H1 (cell line): Measurements from ENCODE around the gene PSMB5. TPM values are rescaled to one million over a fixed set of nuclear protein-coding genes. Genes with fewer than 3 reads are reported as not detected.
A peak's percentile ranks its signal among the peaks of the same experiment; 100 is the strongest.

Source experiments
- CTCF ChIA-PET: fragments of 300-600 bp; sonication (Branson Sonifier 250); formaldehyde crosslinking; loops from one replicate; lab custom pipeline; 2021; ENCODE audit not compliant: partially characterized antibody; lab: Charles Lee
- POLR2A ChIA-PET: fragments of 300-600 bp; sonication (Branson Sonifier 250); formaldehyde crosslinking; loops from one replicate; lab custom pipeline; 2021; ENCODE audit warnings: inconsistent platforms; ENCODE audit not compliant: partially characterized antibody; lab: Charles Lee
- DNase-seq, 2 experiments: peaks; one replicate each; pipeline versions ENCODE4 v3.0.0 to v3.0.0-alpha.2; 2010 to 2022; ENCODE audit warnings: low spot score in 2 of 2, low read depth in 1 of 2, mixed read lengths in 1 of 2
- FAIRE-seq: peaks from 2 replicates; lab custom pipeline; 2011; peaks lifted over from hg19 to GRCh38; lab: Jason Lieb, UNC
- H2AFZ ChIP-seq: 2 replicates; pipeline ENCODE4 v1.8.1; 2012; ENCODE audit warnings: low read length, inconsistent platforms
- H2AK5ac ChIP-seq: 2 replicates; pipeline ENCODE4 v1.6.1; 2013; ENCODE audit warnings: low read depth, low read length
- H2BK120ac ChIP-seq: replicated peaks from 2 replicates; pipeline ENCODE3; 2013; ENCODE audit warnings: low read depth, low read length, inconsistent platforms
- H2BK12ac ChIP-seq: 2 replicates; pipeline ENCODE4 v1.6.1; 2013; ENCODE audit warnings: low read depth, low read length
- H2BK15ac ChIP-seq: 2 replicates; pipeline ENCODE4 v1.6.1; 2013; ENCODE audit warnings: low read length
- H2BK20ac ChIP-seq: 2 replicates; pipeline ENCODE4 v1.6.1; 2013; ENCODE audit warnings: low read length
- H2BK5ac ChIP-seq: 2 replicates; pipeline ENCODE4 v1.6.1; 2013; ENCODE audit warnings: low read depth, low read length
- H3K14ac ChIP-seq: 2 replicates; pipeline ENCODE4 v1.6.1; 2013; ENCODE audit warnings: inconsistent platforms; ENCODE audit not compliant: insufficient read length
- H3K18ac ChIP-seq: 2 replicates; pipeline ENCODE4 v1.6.1; 2013; ENCODE audit warnings: low read length; ENCODE audit errors: extremely low read depth
- H3K23ac ChIP-seq: 2 replicates; pipeline ENCODE4 v1.6.1; 2013; ENCODE audit warnings: inconsistent platforms; ENCODE audit not compliant: insufficient read length
- H3K23me2 ChIP-seq: 2 replicates; pipeline ENCODE4 v1.6.1; 2013; ENCODE audit warnings: low read depth, low read length
- H3K27ac ChIP-seq: 2 replicates; pipeline ENCODE4 v1.6.1; 2011; ENCODE audit warnings: low read depth, low read length, inconsistent platforms
- H3K27me3 ChIP-seq, 4 experiments: replicated peaks in 1 of 4; 1 replicate in 1 of 4; 2 replicates in 3 of 4; pipeline versions ENCODE4 v1.6.1 to v1.8.1; 2011 to 2013; ENCODE audit warnings: low read length in 3 of 4, mild to moderate bottlenecking in 3 of 4, inconsistent platforms in 2 of 4, mixed read lengths in 2 of 4, moderate library complexity in 1 of 4; ENCODE audit not compliant: control insufficient read depth in 3 of 4, insufficient read depth in 3 of 4; ENCODE audit errors: extremely low read depth in 1 of 4
- H3K36me3 ChIP-seq, 4 experiments: 2 replicates each; pipeline versions ENCODE4 v1.6.1 to v1.8.1; 2011 to 2013; ENCODE audit warnings: mild to moderate bottlenecking in 4 of 4, low read length in 3 of 4, moderate library complexity in 2 of 4, control low read depth in 1 of 4, inconsistent platforms in 1 of 4; ENCODE audit not compliant: insufficient read depth in 4 of 4, control insufficient read depth in 2 of 4
- H3K4ac ChIP-seq: replicated peaks from 2 replicates; pipeline ENCODE3; 2013; ENCODE audit warnings: low read length, low read depth, mixed read lengths, inconsistent platforms; ENCODE audit not compliant: insufficient read length
- H3K4me1 ChIP-seq, 4 experiments: replicated peaks in 1 of 4; 1 replicate in 1 of 4; 2 replicates in 3 of 4; pipeline versions ENCODE4 v1.6.1 to v1.8.1; 2011 to 2013; ENCODE audit warnings: low read length in 3 of 4, inconsistent platforms in 2 of 4, mixed read lengths in 1 of 4; ENCODE audit not compliant: insufficient read depth in 4 of 4, control insufficient read depth in 3 of 4
- H3K4me2 ChIP-seq, 2 experiments: 2 replicates each; pipeline versions ENCODE4 v1.6.1 to v1.8.1; 2011 to 2013; ENCODE audit warnings: low read depth in 2 of 2, low read length in 2 of 2, control low read depth in 1 of 2, inconsistent platforms in 1 of 2, mild to moderate bottlenecking in 1 of 2; ENCODE audit not compliant: insufficient read depth in 1 of 2
- H3K4me3 ChIP-seq, 4 experiments: fragments of 200-600, 300-600 bp in 1 of 4; sonication (generic), shearing (Covaris generic), sonication (Bioruptor Twin) in 1 of 4; 2 replicates each; pipeline versions ENCODE4 v1.5.1 to v1.8.1; 2011 to 2016; ENCODE audit warnings: low read length in 4 of 4, low read depth in 3 of 4, control low read depth in 2 of 4, inconsistent platforms in 2 of 4, mild to moderate bottlenecking in 2 of 4, mixed read lengths in 1 of 4, moderate library complexity in 1 of 4; ENCODE audit not compliant: insufficient read depth in 2 of 4; ENCODE audit errors: extremely low read depth in 1 of 4
- H3K56ac ChIP-seq: replicated peaks from 2 replicates; pipeline ENCODE3; 2013; ENCODE audit warnings: low read depth, mild to moderate bottlenecking, mixed read lengths, low read length, inconsistent platforms; ENCODE audit not compliant: insufficient read length
- H3K79me1 ChIP-seq: 2 replicates; pipeline ENCODE4 v1.6.1; 2013; ENCODE audit warnings: low read depth, low read length, control low read depth
- H3K79me2 ChIP-seq, 2 experiments: 2 replicates each; pipeline versions ENCODE4 v1.6.1 to v1.8.1; 2012 to 2013; ENCODE audit warnings: low read length in 2 of 2, mild to moderate bottlenecking in 2 of 2, inconsistent platforms in 1 of 2; ENCODE audit not compliant: insufficient read depth in 2 of 2, control insufficient read depth in 1 of 2
- H3K9ac ChIP-seq, 4 experiments: replicated peaks in 1 of 4; 1 replicate in 1 of 4; 2 replicates in 3 of 4; pipeline versions ENCODE4 v1.6.1 to v1.8.1; 2011 to 2013; ENCODE audit warnings: low read depth in 3 of 4, low read length in 3 of 4, control low read depth in 2 of 4, mild to moderate bottlenecking in 2 of 4, moderate library complexity in 2 of 4, inconsistent platforms in 1 of 4; ENCODE audit errors: extremely low read depth in 1 of 4
- H3K9me3 ChIP-seq, 2 experiments: 2 replicates each; pipeline versions ENCODE4 v1.6.1 to v1.8.1; 2012 to 2013; ENCODE audit warnings: mild to moderate bottlenecking in 2 of 2, moderate library complexity in 2 of 2, control low read depth in 1 of 2, inconsistent platforms in 1 of 2, low read depth in 1 of 2, low read length in 1 of 2, mixed read lengths in 1 of 2; ENCODE audit not compliant: insufficient read depth in 2 of 2
- H4K20me1 ChIP-seq, 2 experiments: replicated peaks in 1 of 2; 2 replicates each; pipeline versions ENCODE3 to v1.8.1; 2011 to 2013; ENCODE audit warnings: inconsistent platforms in 2 of 2, low read length in 2 of 2, mild to moderate bottlenecking in 1 of 2; ENCODE audit not compliant: insufficient read depth in 2 of 2, control insufficient read depth in 1 of 2
- H4K5ac ChIP-seq: 2 replicates; pipeline ENCODE4 v1.6.1; 2013; ENCODE audit warnings: low read length, low read depth, mixed read lengths, inconsistent platforms; ENCODE audit not compliant: insufficient read length
- H4K8ac ChIP-seq: 2 replicates; pipeline ENCODE4 v1.8.0; 2013; ENCODE audit warnings: mild to moderate bottlenecking, moderate library complexity, low read length, inconsistent platforms; ENCODE audit not compliant: insufficient read depth; ENCODE audit errors: extremely low read depth
- H4K91ac ChIP-seq: replicated peaks from 2 replicates; pipeline ENCODE3; 2013; ENCODE audit warnings: low read length, mixed read lengths, inconsistent platforms; ENCODE audit not compliant: insufficient read length
- ASH2L ChIP-seq: fragments of 200-600, 300-600 bp; sonication (generic); IDR thresholded peaks from one replicate; pipeline ENCODE4 v1.7.1; 2017; ENCODE audit warnings: low read length
- KDM4A ChIP-seq: IDR thresholded peaks from one replicate; pipeline ENCODE4 v1.7.1; 2012; ENCODE audit warnings: low read depth, mild to moderate bottlenecking, moderate library complexity, low read length, inconsistent platforms; ENCODE audit not compliant: severe bottlenecking
- SIN3A ChIP-seq, 2 experiments: IDR thresholded peaks in 1 of 2; conservative IDR thresholded peaks in 1 of 2; 2 replicates each; pipeline ENCODE4 v1.6.1; 2011 to 2012; ENCODE audit warnings: low read length in 2 of 2, improper control_type of control experiment in 1 of 2, low read depth in 1 of 2, mild to moderate bottlenecking in 1 of 2
- SIX5 ChIP-seq: IDR thresholded peaks from 2 replicates; pipeline ENCODE4 v1.6.1; 2011; ENCODE audit warnings: mild to moderate bottlenecking, low read depth, low read length
- SP4 ChIP-seq: IDR thresholded peaks from 2 replicates; pipeline ENCODE4 v1.6.1; 2012; ENCODE audit warnings: low read length, inconsistent platforms
- TAF7 ChIP-seq: optimal IDR thresholded peaks from 2 replicates; pipeline ENCODE3; 2011; ENCODE audit warnings: low read depth, mild to moderate bottlenecking, inconsistent platforms, low read length, moderate library complexity, borderline replicate concordance
- WGBS, 2 experiments: shearing (Covaris generic) in 1 of 2; methylation state at CpG; one replicate each; pipeline versions ENCODE4 v1.1.6 to v1.1.7; 2013 to 2015; ENCODE audit warnings: low lambda C conversion rate in 2 of 2, mixed read lengths in 2 of 2, inconsistent platforms in 1 of 2, low coverage in 1 of 2, missing lambda C conversion rate in 1 of 2; ENCODE audit not compliant: insufficient replicate concordance in 2 of 2, insufficient coverage in 1 of 2, insufficient read length in 1 of 2; ENCODE audit errors: extremely low coverage in 1 of 2, missing lambda C conversion rate in 1 of 2; 5-methylcytosine and 5-hydroxymethylcytosine counted together
- long read RNA-seq, 2 experiments: library from RNA in 1 of 2; library from capped mRNA in 1 of 2; stranded (forward); transcript quantifications; one replicate each; pipeline ENCODE4 v2.0.0, GENCODE V29; 2021; ENCODE audit warnings: inconsistent platforms in 1 of 2
- polyA minus RNA-seq, 3 experiments: library from RNA; depleted of rRNA, polyadenylated mRNA; stranded (reverse); fragments of >200 nt; gene quantifications; 1 replicate in 2 of 3; 2 replicates in 1 of 3; pipeline ENCODE4 v1.2.3, GENCODE V29; 2011
- polyA plus RNA-seq, 7 experiments: library from polyadenylated mRNA; depleted of rRNA in 3 of 7; stranded (reverse) in 5 of 7; unstranded in 2 of 7; fragments of >200 nt in 5 of 7; fragments of 200-250 nt in 2 of 7; gene quantifications; 1 replicate in 5 of 7; 2 replicates in 1 of 7; 4 replicates in 1 of 7; pipeline versions ENCODE4 v1.2.1 to v1.2.3, GENCODE V29; 2011 to 2013; ENCODE audit warnings: missing spikeins in 2 of 7, mixed read lengths in 2 of 7
- total RNA-seq: library from RNA; stranded (reverse); fragmentation: NEBNext Ultra II Directional; extraction: Animal tissue kit (Norgen Biotek cat#: 25700); gene quantifications from 2 replicates; pipeline ENCODE4 v1.2.1, GENCODE V29; 2021

Gene PSMB5
- total RNA-seq: 246 and 254 TPM in 2 replicates
- polyA plus RNA-seq (2011; rRNA removed): 402 and 510 TPM in 2 replicates
- 415 TPM for polyA plus RNA-seq (2011; cell fraction: cytosol; rRNA removed)
- 246 TPM for polyA plus RNA-seq (2011; cell fraction: nucleus; rRNA removed)
- 252 to 356 TPM (median 319 TPM) in 4 replicates for polyA plus RNA-seq (2012, experiment 1 of 2)
- 310 TPM for polyA plus RNA-seq (2012, experiment 2 of 2)
- 131 TPM for polyA plus RNA-seq (2013, experiment 1 of 2)
- polyA plus RNA-seq (2013, experiment 2 of 2): 133 TPM
- 379 and 426 TPM in 2 replicates for polyA minus RNA-seq (2011; rRNA and poly(A)+ RNA removed)
- polyA minus RNA-seq (2011; cell fraction: cytosol; rRNA and poly(A)+ RNA removed): 145 TPM
- polyA minus RNA-seq (2011; cell fraction: nucleus; rRNA and poly(A)+ RNA removed): 117 TPM
- long read RNA-seq, experiment 1, transcript PSMB5-205 (4 exons, 1,117 nt): minor isoform, 8 of 365 reads
- long read RNA-seq, experiment 1, transcript PSMB5-202 (3 exons, 1,294 nt): major isoform, 237 of 365 reads
- long read RNA-seq, experiment 1, transcript PSMB5-203 (3 exons, 900 nt): minor isoform, 6 of 365 reads
- long read RNA-seq, experiment 1, partial matches to known transcripts: 38 of 365 reads
- long read RNA-seq, experiment 1, other reads (novel, unspliced or antisense): 75 of 365 reads
- long read RNA-seq, experiment 2, transcript PSMB5-205 (4 exons, 1,117 nt): minor isoform, 56 of 1,043 reads
- long read RNA-seq, experiment 2, transcript PSMB5-203 (3 exons, 900 nt): minor isoform, 10 of 1,043 reads
- long read RNA-seq, experiment 2, transcript PSMB5-202 (3 exons, 1,294 nt): major isoform, 956 of 1,043 reads
- long read RNA-seq, experiment 2, partial matches to known transcripts: 4 of 1,043 reads
- long read RNA-seq, experiment 2, other reads (novel, unspliced or antisense): 15 of 1,043 reads

- H3K79me2 ChIP-seq: peaks cover 0 to 19% of the 10 kb centered on the region in 2 experiments; a peak in 3 of 4 replicates
- no peak within 1 kb of the TSS for H3K14ac ChIP-seq
- CTCF ChIA-PET: interaction anchor here (0.5 to 3.0 kb wide), 6 partner anchors 21 to 465 kb away, joined by 3 to 19 read pairs (median 8); partner anchors contain the start of gene AJUBA
- H2BK20ac ChIP-seq: peak within 1 kb of the TSS; percentile 96; the same call in 1 of the 2 replicates
- H4K8ac ChIP-seq: peak within 1 kb of the TSS; percentile 97; the same call in 1 of the 2 replicates
- peak within 1 kb of the TSS; percentile 88 for H4K5ac ChIP-seq
- peaks cover 0 to 3% (median 1%) of the 10 kb centered on the region in 4 experiments; a peak in 2 of 7 replicates for H3K4me1 ChIP-seq
- H3K4me2 ChIP-seq: peak within 1 kb of the TSS; percentile 75 to 78
- H2AFZ ChIP-seq: peak within 1 kb of the TSS; percentile 100
- no peak within 1 kb of the TSS for H3K23ac ChIP-seq
- POLR2A ChIA-PET: interaction anchor here (0.6 to 8.3 kb wide), 18 partner anchors 10 to 341 kb away, joined by 3 to 94 read pairs (median 8); partner anchors contain the start of genes ACIN1, AJUBA, C14orf119 and CDH24
- FAIRE-seq: peak; percentile 71
- H2BK15ac ChIP-seq: peak within 1 kb of the TSS; percentile 93; the same call in 1 of the 2 replicates
- H2BK120ac ChIP-seq: peak within 1 kb of the TSS; percentile 80
- H3K9ac ChIP-seq: peak within 1 kb of the TSS; percentile 75 to 99 (median 96)
- peak; percentile 80 to 89 for DNase-seq
- 1% methylated on average over 33 of the region's 36 CpGs; no CpG with 5 or more reads in 1 of the 2 experiments for WGBS, 2 experiments
- H3K56ac ChIP-seq: peak within 1 kb of the TSS; percentile 94
- peak within 1 kb of the TSS; percentile 98 for H3K18ac ChIP-seq
- H2BK12ac ChIP-seq: peak within 1 kb of the TSS; percentile 99; the same call in 1 of the 2 replicates
- no peak within 1 kb of the TSS for H2AK5ac ChIP-seq
- peaks cover 0 to 2% of the 10 kb centered on the region in 2 experiments for H4K20me1 ChIP-seq
- H2BK5ac ChIP-seq: peak within 1 kb of the TSS; percentile 100
- H3K36me3 ChIP-seq: peaks cover 0 to 36% (median 23%) of the 10 kb centered on the region in 4 experiments; a peak in 7 of 8 replicates
- H3K79me1 ChIP-seq: peaks cover 2% of the 10 kb centered on the region; the same call in 1 of the 2 replicates
- H3K4ac ChIP-seq: peak within 1 kb of the TSS; percentile 28
- peak within 1 kb of the TSS; percentile 87 for H4K91ac ChIP-seq
- H3K23me2 ChIP-seq: peaks cover 3% of the 10 kb centered on the region
- H3K9me3 ChIP-seq: no peaks in the 10 kb centered on the region
- H3K27ac ChIP-seq: peak within 1 kb of the TSS; percentile 98
- peak within 1 kb of the TSS; percentile 79 to 95 (median 88) for H3K4me3 ChIP-seq
- H3K27me3 ChIP-seq: no peaks in the 10 kb centered on the region
- no peak; a peak in 2 of 4 replicates for TF ChIP-seq SIN3A (conservative IDR thresholded peaks at IDR 0.05 in 1 of 2, IDR thresholded peaks at IDR 0.05 in 1 of 2; ENCODE audit: low read depth in 1 of 2, low read length in 2 of 2)
- TF ChIP-seq ASH2L: peak; percentile 67
- peak; percentile 74 for TF ChIP-seq SIX5
- TF ChIP-seq KDM4A: peak; percentile 42
- no peak for TF ChIP-seq SP4
- TF ChIP-seq TAF7: peak; percentile 92
These were observed at the start of gene PSMB5 for GRCh38 chr14:23034498-23035302. PSMB5 (minus strand) TSS chr14:23034900; CDS start chr14:23034881, 19 bp downstream.
